GM19099 (cell line): ENCODE data around the gene MACF1.

Source experiments
- POLR2A ChIP-seq: IDR thresholded peaks from 3 replicates; pipeline ENCODE4 v1.6.1; 2011; ENCODE audit warnings: low read depth; ENCODE audit not compliant: insufficient read length; ENCODE audit errors: extremely low read depth

Gene MACF1

DNA sequence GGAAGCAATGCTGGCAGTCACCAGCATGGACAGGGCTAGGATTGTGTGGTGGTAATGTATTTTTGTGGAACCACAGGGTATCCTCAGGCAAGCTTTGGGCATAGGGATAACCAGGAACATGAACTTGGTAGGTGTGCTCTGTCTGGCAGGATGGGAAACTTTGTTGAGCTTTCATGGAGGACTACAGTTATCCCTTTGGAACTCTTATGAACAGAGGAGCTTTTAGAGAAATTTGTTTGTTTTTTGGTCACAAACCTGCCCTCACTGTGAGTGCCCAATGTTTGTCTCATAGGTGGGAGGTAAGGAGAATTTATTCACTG lies 54.4 kb downstream of the MACF1 start:
- TF ChIP-seq POLR2A: no peak

DNA sequence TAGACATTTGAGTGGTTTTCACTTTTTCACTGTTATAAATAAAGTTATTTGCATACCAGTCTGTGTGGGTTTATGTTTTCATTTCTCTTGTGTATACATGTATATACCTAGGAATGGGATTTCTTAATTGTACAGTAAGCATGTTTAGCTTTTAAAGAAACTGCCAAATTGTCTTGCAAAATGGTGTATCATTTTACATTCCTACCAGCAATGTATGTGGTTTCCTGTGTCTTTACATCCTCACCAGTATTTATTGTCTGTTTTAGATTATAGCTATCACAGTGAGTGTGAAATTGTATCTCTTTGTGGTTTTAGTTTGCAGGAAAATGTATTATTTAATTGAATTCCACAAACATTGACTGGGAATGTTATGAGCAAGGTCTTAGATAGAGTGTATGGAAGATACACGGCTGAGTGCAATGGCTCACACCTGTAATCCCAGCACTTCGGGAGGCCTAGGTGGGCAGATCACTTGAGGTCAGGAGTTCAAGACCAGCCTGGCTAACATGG lies 57.3 kb downstream of the MACF1 start:
- TF ChIP-seq POLR2A: no peak

DNA sequence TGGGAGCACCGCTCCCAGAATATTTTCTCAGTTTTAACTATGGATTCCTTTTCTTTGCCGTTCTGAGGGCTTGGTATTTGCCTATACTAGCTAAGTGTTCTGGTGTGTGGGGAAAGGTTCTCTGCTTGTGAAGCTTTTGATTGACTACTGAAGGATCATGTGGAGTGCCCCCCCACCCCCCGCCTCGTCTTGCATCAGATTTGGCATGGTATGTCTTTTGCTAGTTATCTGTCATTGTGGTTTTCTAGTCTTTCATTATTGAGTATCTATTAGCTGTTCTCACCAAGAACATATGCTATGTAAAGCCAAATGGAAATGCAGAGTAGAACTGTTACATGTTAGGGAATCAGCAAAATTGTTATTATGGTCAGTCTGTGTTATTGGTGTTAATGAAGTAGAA lies 58.3 kb downstream of the MACF1 start:
- TF ChIP-seq POLR2A: no peak

DNA sequence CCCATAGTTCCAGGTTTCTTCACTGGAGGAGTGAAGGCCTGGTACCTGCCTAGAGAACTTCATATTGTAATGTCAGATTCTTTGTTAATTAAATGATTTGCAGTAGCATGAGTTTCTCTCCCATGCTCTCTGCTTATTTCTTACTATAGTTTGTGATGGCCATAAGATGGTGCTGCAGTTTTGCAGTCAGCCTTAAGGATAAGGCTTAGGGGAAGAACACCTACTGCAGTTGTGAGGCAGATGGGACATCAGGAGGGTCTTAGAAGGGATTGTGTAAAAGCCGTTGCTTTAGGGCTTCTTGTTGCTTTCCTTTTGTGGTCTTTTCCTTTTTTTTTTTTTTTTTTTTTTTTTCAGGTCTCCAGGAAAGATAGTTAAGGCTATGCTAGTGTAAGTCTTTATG lies 61.8 kb downstream of the MACF1 start:
- no peak for TF ChIP-seq POLR2A

DNA sequence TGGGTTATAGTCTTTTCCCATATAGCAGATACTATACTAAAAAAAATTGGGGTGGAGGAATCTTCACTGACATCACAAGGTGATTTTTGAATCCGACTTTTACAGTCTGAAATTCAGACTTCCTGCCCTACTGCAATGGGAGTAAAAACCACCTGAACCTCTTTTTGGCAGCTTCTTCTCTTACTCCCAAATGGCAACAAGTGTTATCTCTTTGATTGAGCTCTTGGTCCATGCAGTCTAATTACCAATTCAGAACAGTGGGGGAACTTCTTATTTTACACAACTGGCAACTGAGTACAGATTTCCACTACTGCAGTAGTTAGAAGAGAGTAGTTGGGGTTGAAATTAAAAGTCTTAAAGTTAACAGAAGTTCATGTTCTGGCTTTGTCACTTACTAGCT lies 62.3 kb downstream of the MACF1 start:
- no peak for TF ChIP-seq POLR2A

DNA sequence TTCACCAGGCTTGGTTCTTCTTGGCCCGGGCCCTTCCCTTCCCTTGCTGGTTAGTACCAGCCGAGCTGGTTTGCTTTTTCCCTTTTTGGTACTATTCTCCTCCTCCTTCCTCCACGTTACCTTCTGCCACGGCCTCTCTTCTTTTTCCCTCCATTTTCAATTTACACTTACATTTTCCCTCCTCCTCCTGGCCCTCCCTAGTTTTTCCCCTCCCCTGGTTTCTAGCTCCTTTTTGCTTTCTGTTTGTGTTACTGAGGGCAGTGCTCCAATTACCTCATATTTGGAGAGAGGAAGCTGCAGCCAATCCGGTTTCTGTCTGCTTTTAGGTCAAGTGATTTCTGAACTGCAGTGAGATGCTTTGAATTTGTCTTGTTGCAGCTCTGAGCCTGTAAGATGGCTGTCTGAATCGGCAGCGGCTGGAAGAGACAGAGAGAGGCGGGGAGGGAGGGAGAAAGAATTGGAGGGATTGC lies 63.7 kb downstream of the MACF1 start:
- TF ChIP-seq POLR2A: no peak

DNA sequence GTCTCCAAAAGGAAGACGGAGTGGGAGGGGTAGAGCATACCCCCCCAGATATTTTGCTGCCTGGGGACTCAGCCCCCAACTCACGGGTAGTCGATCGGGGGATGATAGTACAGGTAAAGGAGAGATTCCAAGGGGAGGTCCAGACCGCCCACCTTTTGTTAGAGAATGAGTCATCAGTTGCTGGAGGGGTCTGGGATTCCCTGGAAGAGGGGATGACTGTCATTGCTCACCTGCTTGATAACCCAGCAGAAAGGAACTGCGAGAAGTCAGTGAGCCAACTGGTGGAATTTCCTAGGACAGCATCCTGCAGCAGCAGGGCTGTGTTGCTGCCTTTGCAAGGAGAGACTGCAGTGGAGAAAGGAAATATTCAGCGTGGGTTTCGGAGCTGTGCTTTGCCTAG lies 64.4 kb downstream of the MACF1 start:
- TF ChIP-seq POLR2A: no peak

DNA sequence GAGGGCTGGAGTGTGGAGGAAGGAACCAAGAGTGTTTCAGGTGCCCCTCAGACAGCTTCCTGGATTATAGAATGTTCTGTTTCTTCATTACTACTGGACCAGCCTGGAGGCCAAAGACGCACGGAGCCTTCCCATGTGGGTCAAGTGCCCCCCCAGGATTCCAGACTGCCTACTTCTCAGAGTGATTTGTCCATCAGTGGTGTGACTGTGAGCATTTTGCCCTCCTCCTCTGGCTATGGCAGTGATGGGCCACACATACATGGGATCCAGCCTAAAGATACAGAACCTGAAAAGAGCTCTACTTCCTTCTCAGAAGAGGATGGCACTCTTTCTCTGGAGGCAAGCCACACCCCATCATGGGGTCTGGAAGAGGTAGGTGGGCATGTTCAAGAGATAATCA lies 64.9 kb downstream of the MACF1 start:
- TF ChIP-seq POLR2A: no peak

DNA sequence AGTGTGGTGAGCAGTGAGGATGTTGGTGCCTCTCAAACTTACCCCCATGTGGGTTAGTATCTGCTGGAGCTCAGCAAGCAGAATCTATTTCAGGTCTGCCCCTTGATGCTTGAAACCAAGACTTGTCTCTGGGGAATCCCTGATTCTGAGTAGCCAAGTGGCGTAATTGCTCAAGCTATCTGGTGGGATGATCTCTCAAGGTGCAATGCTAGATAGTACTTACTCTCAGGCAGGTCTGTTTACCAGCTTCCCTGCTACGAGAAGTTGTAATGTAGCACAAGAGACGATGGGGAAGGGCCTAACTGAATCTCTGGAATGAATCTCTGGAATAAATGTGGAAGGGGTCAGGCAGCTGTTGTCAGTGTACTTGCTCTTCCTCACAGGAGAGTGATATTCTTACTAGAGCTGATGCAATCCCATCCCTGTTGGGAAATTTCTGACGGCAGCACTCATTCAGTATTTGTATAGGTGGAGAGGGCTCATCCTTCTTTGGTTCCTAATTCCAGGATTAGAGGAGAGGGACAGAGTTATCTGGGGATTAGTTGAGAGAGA lies 65.4 kb downstream of the MACF1 start:
- no peak for TF ChIP-seq POLR2A

DNA sequence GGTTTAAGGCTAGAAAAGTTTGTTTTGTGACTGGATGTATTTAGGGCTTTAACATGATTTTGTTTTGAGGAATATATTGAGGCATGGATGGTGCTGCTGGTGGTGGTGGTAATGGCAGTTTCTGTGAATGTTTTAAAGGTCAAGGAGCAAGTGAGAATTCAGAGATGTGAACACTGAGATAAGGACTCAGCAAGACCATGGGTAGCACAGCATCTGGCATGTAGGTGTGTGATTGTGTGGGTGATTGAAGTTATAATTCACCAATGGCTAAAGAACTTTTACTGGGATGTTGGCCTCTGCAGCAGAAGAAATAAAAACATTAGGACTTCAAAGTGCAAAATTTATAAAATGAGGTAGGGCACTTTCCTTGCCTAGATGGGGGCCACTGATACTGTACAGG lies 65.9 kb downstream of the MACF1 start:
- no peak for TF ChIP-seq POLR2A

DNA sequence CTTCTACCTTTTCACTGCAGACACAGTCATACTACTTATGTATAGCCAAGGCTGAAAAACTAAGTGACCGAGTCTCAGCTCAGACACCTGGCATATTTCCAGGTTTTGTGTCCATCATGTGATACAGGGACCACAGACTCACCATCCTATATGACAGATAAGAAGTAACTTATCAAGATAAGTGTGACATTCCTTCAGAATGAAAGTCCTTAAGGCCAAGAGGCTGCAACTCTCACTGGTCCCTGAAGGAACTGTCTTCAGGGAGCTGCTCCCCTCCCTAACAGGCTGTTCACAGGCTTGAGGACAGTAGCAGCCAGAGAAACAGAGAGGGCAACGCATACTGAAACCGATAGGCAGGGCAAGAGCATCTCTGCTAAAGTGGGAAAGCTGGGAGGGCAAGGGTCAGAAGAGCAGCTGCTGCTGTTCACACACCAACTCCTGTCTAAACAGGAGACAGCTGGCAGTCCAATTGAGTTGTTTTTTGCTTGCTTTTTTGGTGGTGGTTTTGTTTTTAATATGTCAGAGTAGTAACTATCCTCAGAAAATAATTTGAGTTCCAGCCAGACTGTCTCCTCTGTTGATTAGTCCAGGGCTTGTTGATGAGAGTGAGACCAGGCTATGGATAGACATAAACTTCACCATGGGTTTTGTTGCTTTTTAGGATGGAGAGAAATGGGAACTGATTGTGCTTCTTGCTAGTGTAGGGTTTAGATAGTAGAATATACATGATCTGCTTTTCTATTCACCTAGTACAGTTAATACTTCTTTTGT lies 67.7 kb downstream of the MACF1 start:
- no peak for TF ChIP-seq POLR2A

DNA sequence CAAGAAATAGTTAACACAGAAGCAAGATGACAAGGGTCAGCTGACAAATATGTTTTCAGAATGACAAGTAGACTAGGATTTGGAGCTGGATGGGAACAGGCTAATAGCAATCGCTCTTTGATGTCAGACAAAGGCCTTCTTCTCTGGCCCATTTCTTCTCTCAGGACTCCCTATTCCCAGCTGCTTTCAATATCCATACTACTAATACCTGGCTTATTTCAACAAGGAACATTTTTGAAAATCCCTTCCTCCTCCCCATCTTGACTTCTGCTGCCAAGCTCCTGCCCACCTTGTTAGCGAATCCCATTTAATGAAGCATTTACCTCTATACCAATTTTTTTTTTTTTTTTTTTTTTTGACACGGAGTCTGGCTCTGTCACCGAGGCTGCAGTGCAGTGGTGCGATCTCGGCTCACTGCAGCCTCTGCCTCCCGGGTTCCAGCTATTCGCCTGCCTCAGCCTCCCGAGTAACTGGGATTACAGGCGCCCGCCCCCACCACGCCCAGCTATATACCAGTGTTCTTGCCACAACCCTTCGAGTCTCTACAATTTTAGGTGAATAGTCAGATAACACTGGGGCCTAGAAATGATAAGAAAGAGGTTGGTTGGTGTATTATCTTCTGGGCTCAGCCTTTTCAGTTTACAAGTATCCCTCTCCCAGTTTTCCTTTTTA lies 68.4 kb downstream of the MACF1 start:
- TF ChIP-seq POLR2A: no peak

DNA sequence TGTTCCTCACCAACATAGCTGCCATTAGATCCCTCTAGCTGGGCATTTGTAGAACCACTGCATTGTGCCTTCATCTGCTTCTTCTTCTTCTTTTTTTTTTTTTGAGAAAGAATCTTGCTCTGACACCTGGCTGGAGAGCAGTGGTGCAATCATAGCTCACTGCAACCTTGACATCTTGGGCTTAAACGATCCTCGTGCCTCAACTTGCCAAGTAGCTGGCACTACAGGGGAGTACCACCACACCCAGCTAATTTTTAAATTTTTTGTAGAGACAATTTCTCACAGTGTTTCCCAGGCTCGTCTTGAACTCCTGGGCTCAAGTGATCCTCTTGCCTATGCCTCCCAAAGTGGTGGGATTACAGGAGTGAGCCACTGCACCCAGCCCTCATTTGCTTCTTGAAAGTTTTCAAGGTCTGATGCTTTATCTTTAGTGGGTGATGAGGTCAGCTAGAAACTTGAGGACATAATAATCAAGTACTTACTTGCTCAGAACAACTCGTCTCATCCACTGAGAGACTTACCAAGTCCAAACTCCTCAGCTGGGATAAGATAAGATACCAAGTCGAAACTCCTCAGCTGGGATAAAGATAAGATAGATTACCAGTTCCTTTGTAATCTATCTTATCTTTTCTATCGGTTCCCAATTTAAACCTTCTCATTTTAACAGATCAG lies 71.5 kb downstream of the MACF1 start:
- TF ChIP-seq POLR2A: no peak

DNA sequence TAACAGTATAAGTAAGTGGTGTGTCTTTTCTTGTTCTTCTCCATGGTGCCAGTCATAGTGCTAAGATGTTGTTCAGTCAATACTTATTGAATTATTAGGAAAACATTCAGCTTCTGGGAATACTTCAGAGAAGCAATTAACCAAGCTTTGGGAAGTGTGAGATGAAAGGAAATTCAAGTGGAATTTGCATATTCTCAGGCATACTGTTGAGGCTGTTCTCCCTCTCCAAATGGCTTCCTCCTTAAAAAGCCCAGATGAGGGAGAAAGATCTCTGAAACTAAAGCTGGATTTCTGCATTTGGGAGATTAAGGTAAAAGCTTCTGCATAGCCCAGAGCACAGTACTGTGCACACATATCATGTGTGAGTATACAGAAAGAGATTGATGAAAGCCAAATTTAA lies 73.4 kb downstream of the MACF1 start:
- TF ChIP-seq POLR2A: no peak

DNA sequence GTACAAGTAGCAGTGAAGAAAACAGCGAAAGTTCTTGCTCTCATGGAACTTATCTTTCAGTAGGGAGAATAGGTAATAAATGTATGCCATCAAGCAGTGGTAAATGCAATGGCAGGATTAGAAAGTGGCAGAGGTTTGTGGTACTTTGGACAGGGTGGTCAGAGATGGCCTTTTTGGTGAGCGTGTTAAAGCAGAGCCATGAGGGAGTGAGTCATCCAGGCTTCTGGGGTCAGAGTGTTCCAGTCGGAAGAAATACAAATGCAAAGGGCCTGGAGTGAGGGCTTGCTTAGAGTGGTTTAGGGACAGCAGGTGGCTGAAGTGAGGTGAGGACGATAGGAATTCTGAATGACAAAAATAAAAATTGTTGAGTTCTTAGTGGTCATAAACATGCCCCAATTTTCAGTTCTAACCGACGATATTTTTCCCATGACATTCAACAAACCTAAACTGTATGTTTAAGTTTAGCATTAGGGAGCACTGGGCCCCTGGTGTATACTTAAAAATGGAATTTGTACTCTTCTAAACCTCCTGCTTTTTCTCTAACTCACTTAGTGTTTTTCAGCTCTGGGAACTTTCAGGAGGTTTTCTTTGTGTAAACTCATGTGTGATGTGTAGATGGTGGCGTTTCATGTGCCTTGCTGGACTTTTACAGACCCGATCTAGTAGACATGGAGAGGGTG lies 78.2 kb downstream of the MACF1 start:
- no peak for TF ChIP-seq POLR2A
